Prostate gland (tissue), 2 donors: Measurements from ENCODE around the gene BCR. TPM values are rescaled to one million over a fixed set of nuclear protein-coding genes. Genes with fewer than 3 reads are reported as not detected.

Experiments used
- DNase-seq: peaks from one replicate; pipeline ENCODE4 v3.0.0-alpha.2; 2019; ENCODE audit warnings: low spot score
- H3K27ac ChIP-seq, 2 donors: fragments of 200-600 bp; sonication (generic); 2 replicates each; pipeline ENCODE4 v1.5.1; 2017 to 2019
- H3K27me3 ChIP-seq: fragments of 200-600 bp; sonication (generic); replicated peaks from 2 replicates; pipeline ENCODE4 v1.5.1; 2019; ENCODE audit not compliant: insufficient read depth
- H3K36me3 ChIP-seq, 2 donors: fragments of 200-600 bp; sonication (generic); 1 replicate in 1 of 2; 2 replicates in 1 of 2; pipeline versions ENCODE4 v1.5.1 to v1.8.1; 2017 to 2019
- H3K4me1 ChIP-seq: fragments of 200-600 bp; sonication (generic); replicated peaks from 2 replicates; pipeline ENCODE4 v1.5.1; 2019
- H3K4me3 ChIP-seq, 2 donors: fragments of 200-600 bp; sonication (generic); 2 replicates each; pipeline ENCODE4 v1.5.1; 2017 to 2019
- H3K9me3 ChIP-seq: fragments of 200-600 bp; sonication (generic); 2 replicates; pipeline ENCODE4 v1.5.1; 2017
- CTCF ChIP-seq, 4 experiments: fragments of 200-600 bp in 2 of 4; fragments of 450-650 bp in 2 of 4; sonication (generic) in 2 of 4; IDR thresholded peaks; 1 replicate in 3 of 4; 2 replicates in 1 of 4; pipeline ENCODE4 v1.5.1; 2016 to 2019; ENCODE audit warnings: antibody characterized with exemption in 4 of 4, mild to moderate bottlenecking in 2 of 4, moderate library complexity in 2 of 4
- POLR2A ChIP-seq: fragments of 450-650 bp; IDR thresholded peaks from one replicate; pipeline ENCODE4 v1.6.1; 2016; ENCODE audit warnings: antibody characterized with exemption, mild to moderate bottlenecking
- POLR2AphosphoS5 ChIP-seq: sonication (generic); formaldehyde crosslinking; IDR thresholded peaks from one replicate; pipeline ENCODE4 v1.6.1; 2017; ENCODE audit warnings: antibody characterized with exemption
- WGBS: methylation state at CpG from one replicate; pipeline ENCODE4 v1.1.5; 2018; 5-methylcytosine and 5-hydroxymethylcytosine counted together
- intact Hi-C: fragments of 100-400 bp; cut with DNase I; formaldehyde crosslinking; loops from one replicate; pipeline ENCODE4 v1.14.2; 2022
- total RNA-seq, 2 donors: library from RNA; depleted of rRNA; stranded (reverse); fragments of >200 nt; gene quantifications; one replicate each; pipeline ENCODE4 v1.1.0, GENCODE V29; 2016

Gene BCR
- total RNA-seq, 2 donors from 2014 or later = 32.7 to 88.8 TPM

GRCh38 chr22:23157560-23158515 is 22.5 kb upstream of the BCR start:
- intact Hi-C loops = no loop called here
- no peaks in the 10 kb centered on the region for H3K4me1 ChIP-seq
- H3K27me3 ChIP-seq = no peaks in the 10 kb centered on the region
- no peaks in the 10 kb centered on the region for H3K36me3 ChIP-seq
- H3K4me3 ChIP-seq = no peak overlapping the region
- H3K27ac ChIP-seq = no peak overlapping the region
- 81% methylated on average over 22 of the region's 22 CpGs for WGBS
- TF ChIP-seq POLR2A (no peak), CTCF (IDR thresholded peaks at IDR 0.05) (no peak), POLR2AphosphoS5 (no peak)
- no peak for DNase-seq
- H3K9me3 ChIP-seq = no peaks in the 10 kb centered on the region

GRCh38 chr22:23158516-23159290 is 21.6 kb upstream of the BCR start:
- no peak for DNase-seq
- Histone ChIP-seq H3K4me1 (no peaks in the 10 kb centered on the region), H3K36me3 (no peaks in the 10 kb centered on the region), H3K27me3 (no peaks in the 10 kb centered on the region), H3K9me3 (no peaks in the 10 kb centered on the region), H3K27ac (no peak overlapping the region), H3K4me3 (no peak overlapping the region)
- intact Hi-C loops = no loop called here
- TF ChIP-seq POLR2AphosphoS5 (no peak), CTCF (IDR thresholded peaks at IDR 0.05) (no peak)
- WGBS = 80% methylated on average over 14 of the region's 14 CpGs

- peaks cover 5% of the 10 kb centered on the region for H3K4me1 ChIP-seq
- DNase-seq = no peak
- H3K36me3 ChIP-seq = no peaks in the 10 kb centered on the region
- no peaks in the 10 kb centered on the region for H3K27me3 ChIP-seq
- no peak for TF ChIP-seq CTCF (IDR thresholded peaks at IDR 0.05)
- TF ChIP-seq POLR2AphosphoS5 = no peak
- TF ChIP-seq POLR2A = no peak
- no peaks in the 10 kb centered on the region for H3K9me3 ChIP-seq
- H3K27ac ChIP-seq = no peak overlapping the region
- intact Hi-C loops = no loop called here
- H3K4me3 ChIP-seq = no peak overlapping the region
- WGBS = 93% methylated on average over 6 of the region's 6 CpGs
These were observed 21.0 kb upstream of the BCR start for GRCh38 chr22:23159291-23159630.

- H3K4me3 ChIP-seq = no peak overlapping the region
- intact Hi-C loops = no loop called here
- DNase-seq = no peak
- TF ChIP-seq CTCF (IDR thresholded peaks at IDR 0.05) (no peak), POLR2A (no peak), POLR2AphosphoS5 (no peak)
- H3K9me3 ChIP-seq = no peaks in the 10 kb centered on the region
- H3K27me3 ChIP-seq = no peaks in the 10 kb centered on the region
- peaks cover 6% of the 10 kb centered on the region for H3K4me1 ChIP-seq
- WGBS = 89% methylated on average over 4 of the region's 4 CpGs
- H3K27ac ChIP-seq = no peak overlapping the region
- H3K36me3 ChIP-seq = no peaks in the 10 kb centered on the region
These were observed 19.3 kb upstream of the BCR start for GRCh38 chr22:23161029-23161428.
